PC-9 (cell line): ENCODE data around the gene MACROD1.

Experiments
- EZH2 ChIP-seq: fragments of 200-600 bp; sonication (generic); IDR thresholded peaks from 2 replicates; pipeline ENCODE4 v1.8.0; 2017; ENCODE audit warnings: antibody characterized with exemption, low read depth
- TF ChIP-seq, protein P1 (sequence below): fragments of 200-600 bp; sonication (generic); conservative IDR thresholded peaks from 2 replicates; pipeline ENCODE4 v1.6.1; 2017; ENCODE audit warnings: mixed run types, antibody characterized with exemption, mild to moderate bottlenecking, moderate library complexity

DNA sequence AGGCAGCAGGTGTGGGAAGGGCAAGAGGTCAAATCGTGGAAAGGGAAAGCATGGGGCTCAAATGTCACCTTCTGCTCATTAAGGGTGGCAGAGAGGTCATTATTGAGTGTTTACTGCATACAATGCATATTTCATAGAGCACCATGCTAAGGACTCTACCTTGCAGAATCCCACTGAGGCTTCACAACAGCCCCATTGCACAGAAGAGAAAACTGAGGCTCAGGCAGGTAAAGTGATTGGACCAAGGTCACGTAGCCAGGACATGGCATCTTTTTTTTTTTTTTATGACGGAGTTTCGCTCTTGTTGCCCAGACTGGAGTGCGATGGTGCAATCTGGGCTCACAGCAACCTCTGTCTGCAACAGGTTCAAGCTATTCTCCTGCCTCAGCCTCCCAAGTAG lies 122.4 kb downstream of the MACROD1 start:
- TF ChIP-seq, protein P1, sequence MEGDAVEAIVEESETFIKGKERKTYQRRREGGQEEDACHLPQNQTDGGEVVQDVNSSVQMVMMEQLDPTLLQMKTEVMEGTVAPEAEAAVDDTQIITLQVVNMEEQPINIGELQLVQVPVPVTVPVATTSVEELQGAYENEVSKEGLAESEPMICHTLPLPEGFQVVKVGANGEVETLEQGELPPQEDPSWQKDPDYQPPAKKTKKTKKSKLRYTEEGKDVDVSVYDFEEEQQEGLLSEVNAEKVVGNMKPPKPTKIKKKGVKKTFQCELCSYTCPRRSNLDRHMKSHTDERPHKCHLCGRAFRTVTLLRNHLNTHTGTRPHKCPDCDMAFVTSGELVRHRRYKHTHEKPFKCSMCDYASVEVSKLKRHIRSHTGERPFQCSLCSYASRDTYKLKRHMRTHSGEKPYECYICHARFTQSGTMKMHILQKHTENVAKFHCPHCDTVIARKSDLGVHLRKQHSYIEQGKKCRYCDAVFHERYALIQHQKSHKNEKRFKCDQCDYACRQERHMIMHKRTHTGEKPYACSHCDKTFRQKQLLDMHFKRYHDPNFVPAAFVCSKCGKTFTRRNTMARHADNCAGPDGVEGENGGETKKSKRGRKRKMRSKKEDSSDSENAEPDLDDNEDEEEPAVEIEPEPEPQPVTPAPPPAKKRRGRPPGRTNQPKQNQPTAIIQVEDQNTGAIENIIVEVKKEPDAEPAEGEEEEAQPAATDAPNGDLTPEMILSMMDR: no peak
- TF ChIP-seq EZH2: no peak
